CD4-positive, alpha-beta memory T cell (primary cell): ENCODE measurements around the gene AJAP1. TPM values are rescaled to one million over a fixed set of nuclear protein-coding genes. Genes with fewer than 3 reads are reported as not detected.

Source experiments
- CTCF ChIA-PET: fragments of 350-600 bp; sonication (Branson Sonifier 250); formaldehyde crosslinking; loops from one replicate; lab custom pipeline; 2021; ENCODE audit warnings: inconsistent platforms; ENCODE audit not compliant: partially characterized antibody; lab: Charles Lee
- POLR2A ChIA-PET: fragments of 350-600 bp; sonication (Branson Sonifier 250); formaldehyde crosslinking; loops from one replicate; lab custom pipeline; 2021; ENCODE audit not compliant: partially characterized antibody; lab: Charles Lee
- DNase-seq, 5 donors: peaks; one replicate each; pipeline versions ENCODE4 v3.0.0 to v3.0.0-alpha.2; 2020 to 2022; ENCODE audit warnings: mixed read lengths in 1 of 5
- H3K27ac ChIP-seq: one replicate; pipeline ENCODE4 v1.7.0; 2013; ENCODE audit warnings: low read depth, low read length
- H3K27me3 ChIP-seq: 2 replicates; pipeline ENCODE4 v1.7.0; 2013; ENCODE audit warnings: mild to moderate bottlenecking, low read length, moderate library complexity; ENCODE audit not compliant: insufficient read depth
- H3K36me3 ChIP-seq: 2 replicates; pipeline ENCODE4 v1.7.0; 2013; ENCODE audit warnings: mild to moderate bottlenecking, low read length, moderate library complexity; ENCODE audit not compliant: insufficient read depth
- H3K4me1 ChIP-seq: 2 replicates; pipeline ENCODE4 v1.7.0; 2013; ENCODE audit warnings: mild to moderate bottlenecking, low read length, moderate library complexity; ENCODE audit not compliant: insufficient read depth
- H3K4me3 ChIP-seq, 2 donors: one replicate each; pipeline ENCODE4 v1.7.0; 2013; ENCODE audit warnings: low read length in 2 of 2, mild to moderate bottlenecking in 1 of 2
- H3K9me3 ChIP-seq, 2 donors: one replicate each; pipeline ENCODE4 v1.7.0; 2013; ENCODE audit warnings: low read length in 2 of 2, control low read depth in 1 of 2; ENCODE audit not compliant: control insufficient read depth in 1 of 2
- H3K27ac Mint-ChIP-seq, 7 donors: one replicate each; pipeline ENCODE4 v1.8.0; 2020 to 2021; ENCODE audit warnings: mixed read lengths in 7 of 7, mild to moderate bottlenecking in 6 of 7, inconsistent platforms in 3 of 7, moderate library complexity in 3 of 7
- H3K27me3 Mint-ChIP-seq, 2 donors: one replicate each; pipeline ENCODE4 v1.8.0; 2020 to 2021; ENCODE audit warnings: mixed read lengths in 2 of 2
- H3K36me3 Mint-ChIP-seq, 2 donors: one replicate each; pipeline ENCODE4 v1.8.0; 2020 to 2021; ENCODE audit warnings: mixed read lengths in 2 of 2, inconsistent platforms in 1 of 2, mild to moderate bottlenecking in 1 of 2
- H3K4me1 Mint-ChIP-seq, 4 donors: one replicate each; pipeline ENCODE4 v1.8.0; 2020 to 2021; ENCODE audit warnings: mixed read lengths in 4 of 4, mild to moderate bottlenecking in 1 of 4
- H3K4me3 Mint-ChIP-seq, 8 donors: one replicate each; pipeline ENCODE4 v1.8.0; 2020 to 2021; ENCODE audit warnings: mixed read lengths in 8 of 8, mild to moderate bottlenecking in 7 of 8, moderate library complexity in 6 of 8, inconsistent platforms in 3 of 8
- H3K9me3 Mint-ChIP-seq, 8 donors: one replicate each; pipeline ENCODE4 v1.8.0; 2020 to 2021; ENCODE audit warnings: mixed read lengths in 8 of 8, mild to moderate bottlenecking in 5 of 8, inconsistent platforms in 3 of 8, moderate library complexity in 1 of 8
- intact Hi-C: fragments of 100-400 bp; cut with micrococcal nuclease; formaldehyde crosslinking; loops from one replicate; pipeline ENCODE4 v1.15.1; 2023
- polyA plus RNA-seq, 2 donors: library from polyadenylated mRNA; unstranded; fragments of 300-500 nt; fragmentation: Illumina TruSeq; gene quantifications; one replicate each; pipeline ENCODE4 v1.2.3, GENCODE V29; 2021
- total RNA-seq, 2 experiments: library from RNA; stranded (reverse); gene quantifications; one replicate each; pipeline ENCODE4 v1.2.3, GENCODE V29; 2021

AJAP1 gene
- total and polyA plus RNA-seq, 4 experiments from 2014 or later, result 0.09 TPM; not detected in 3

GRCh38 chr1:4638345-4638729 lies 16.1 kb upstream of the AJAP1 start:
- no peak overlapping the region for H3K4me3 Mint-ChIP-seq
- H3K4me1 Mint-ChIP-seq, result no peaks in the 10 kb centered on the region
- H3K4me3 ChIP-seq, result no peak overlapping the region
- no peaks in the 10 kb centered on the region for H3K27me3 ChIP-seq
- ChIA-PET POLR2A (no interaction called here), CTCF (no interaction called here)
- H3K4me1 ChIP-seq, result no peaks in the 10 kb centered on the region
- no peak overlapping the region for H3K27ac Mint-ChIP-seq
- DNase-seq, result no peak
- intact Hi-C loops, result no loop called here
- H3K27ac ChIP-seq, result no peak overlapping the region
- no peaks in the 10 kb centered on the region for H3K9me3 ChIP-seq
- peaks cover 9 to 13% of the 10 kb centered on the region in 2 donors for H3K27me3 Mint-ChIP-seq
- no peaks in the 10 kb centered on the region for H3K9me3 Mint-ChIP-seq
- no peaks in the 10 kb centered on the region for H3K36me3 ChIP-seq
- H3K36me3 Mint-ChIP-seq, result no peaks in the 10 kb centered on the region

DNA sequence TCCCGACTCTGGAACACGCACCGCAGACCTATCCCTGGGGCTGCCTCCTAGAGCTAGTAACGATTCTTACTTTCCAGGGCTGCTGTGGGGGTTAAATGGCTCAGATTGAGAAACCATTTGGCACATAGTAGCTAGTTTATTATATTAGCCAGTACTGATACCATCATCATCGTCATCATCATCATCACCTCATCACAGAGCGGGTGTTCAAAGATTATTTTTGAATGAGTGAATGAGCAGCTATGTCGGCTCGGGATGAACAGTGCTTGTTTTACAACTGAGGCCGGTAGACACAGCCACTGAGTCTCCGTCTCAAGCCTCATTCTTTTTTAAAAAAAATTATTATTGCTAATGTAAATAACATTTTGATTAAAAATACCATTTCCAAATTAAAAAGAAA lies 13.5 kb upstream of the AJAP1 start:
- no peaks in the 10 kb centered on the region for H3K27me3 ChIP-seq
- Mint-ChIP-seq H3K9me3 (no peaks in the 10 kb centered on the region), H3K4me1 (no peaks in the 10 kb centered on the region), H3K27ac (no peak overlapping the region), H3K36me3 (no peaks in the 10 kb centered on the region), H3K27me3 (peaks cover 10 to 13% of the 10 kb centered on the region in 2 donors), H3K4me3 (no peak overlapping the region)
- H3K27ac ChIP-seq, result no peak overlapping the region
- no peak for DNase-seq
- CTCF ChIA-PET, result no interaction called here
- POLR2A ChIA-PET, result no interaction called here
- no peaks in the 10 kb centered on the region for H3K36me3 ChIP-seq
- no peak overlapping the region for H3K4me3 ChIP-seq
- intact Hi-C loops, result no loop called here
- H3K9me3 ChIP-seq, result no peaks in the 10 kb centered on the region
- H3K4me1 ChIP-seq, result no peaks in the 10 kb centered on the region

- ChIA-PET CTCF (interaction anchor here (1.8 kb wide), 1 partner anchor 11 kb away, joined by 6 read pairs; no protein-coding TSS in a partner anchor), POLR2A (no interaction called here)
- peaks cover 1% of the 10 kb centered on the region for H3K4me1 ChIP-seq
- no peaks in the 10 kb centered on the region for H3K27me3 ChIP-seq
- H3K36me3 ChIP-seq, result no peaks in the 10 kb centered on the region
- no peak overlapping the region for H3K27ac ChIP-seq
- intact Hi-C loops, result no loop called here
- H3K36me3 Mint-ChIP-seq, result no peaks in the 10 kb centered on the region
- no peak overlapping the region for H3K4me3 Mint-ChIP-seq
- H3K27ac Mint-ChIP-seq, result no peak overlapping the region
- DNase-seq, result no peak
- H3K4me3 ChIP-seq, result no peak overlapping the region
- peaks cover 5 to 8% of the 10 kb centered on the region in 2 donors for H3K27me3 Mint-ChIP-seq
- H3K4me1 Mint-ChIP-seq, result no peaks in the 10 kb centered on the region
- no peaks in the 10 kb centered on the region for H3K9me3 Mint-ChIP-seq
- H3K9me3 ChIP-seq, result no peaks in the 10 kb centered on the region
Measured at GRCh38 chr1:4647391-4647790, 7.0 kb upstream of the AJAP1 start.

DNA sequence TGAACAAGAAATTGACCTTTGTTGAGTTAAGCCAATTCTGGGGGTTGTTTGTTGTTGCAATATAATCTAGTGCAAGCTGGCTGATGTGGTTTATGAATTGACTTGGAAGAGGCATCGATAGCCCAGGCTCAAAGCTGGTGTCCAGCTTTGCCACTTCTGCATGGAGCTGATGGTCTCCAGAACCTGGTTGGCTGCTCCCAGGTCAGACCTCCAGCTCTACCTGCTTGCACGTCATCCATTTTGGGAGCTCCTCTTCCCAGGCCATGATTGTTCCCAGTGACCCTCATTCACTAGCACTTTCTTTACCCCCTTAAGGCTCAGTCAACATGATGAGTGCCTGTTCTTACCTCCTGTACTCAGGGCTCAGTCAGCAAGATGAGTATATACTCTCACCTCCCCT lies 5.8 kb upstream of the AJAP1 start:
- H3K27ac ChIP-seq, result no peak overlapping the region
- no peaks in the 10 kb centered on the region for H3K4me1 Mint-ChIP-seq
- POLR2A ChIA-PET, result no interaction called here
- H3K36me3 ChIP-seq, result no peaks in the 10 kb centered on the region
- H3K4me3 Mint-ChIP-seq, result no peak overlapping the region
- peaks cover 4 to 9% of the 10 kb centered on the region in 2 donors for H3K27me3 Mint-ChIP-seq
- intact Hi-C loops, result no loop called here
- H3K36me3 Mint-ChIP-seq, result no peaks in the 10 kb centered on the region
- peaks cover 7% of the 10 kb centered on the region for H3K4me1 ChIP-seq
- H3K27me3 ChIP-seq, result peaks cover 6% of the 10 kb centered on the region
- no peaks in the 10 kb centered on the region for H3K9me3 ChIP-seq
- no peak for DNase-seq
- H3K27ac Mint-ChIP-seq, result no peak overlapping the region
- H3K9me3 Mint-ChIP-seq, result no peaks in the 10 kb centered on the region
- CTCF ChIA-PET, result interaction anchor here (1.1 to 1.8 kb wide), 3 partner anchors 10 to 21 kb away, joined by 3 to 6 read pairs (median 3); no protein-coding TSS in a partner anchor
- no peak overlapping the region for H3K4me3 ChIP-seq

GRCh38 chr1:4650481-4650880 lies 3.9 kb upstream of the AJAP1 start:
- H3K4me3 ChIP-seq, result no peak overlapping the region
- H3K4me3 Mint-ChIP-seq, result no peak overlapping the region
- H3K36me3 ChIP-seq, result no peaks in the 10 kb centered on the region
- H3K9me3 Mint-ChIP-seq, result no peaks in the 10 kb centered on the region
- H3K36me3 Mint-ChIP-seq, result no peaks in the 10 kb centered on the region
- ChIA-PET CTCF (interaction anchor here (0.6 to 1.6 kb wide), 5 partner anchors 9 to 1096 kb away, joined by 3 to 6 read pairs (median 4); no protein-coding TSS in a partner anchor), POLR2A (no interaction called here)
- no peak overlapping the region for H3K27ac Mint-ChIP-seq
- peaks cover 4 to 9% of the 10 kb centered on the region in 2 donors for H3K27me3 Mint-ChIP-seq
- no peaks in the 10 kb centered on the region for H3K4me1 Mint-ChIP-seq
- no peak overlapping the region for H3K27ac ChIP-seq
- no peak for DNase-seq
- H3K4me1 ChIP-seq, result peaks cover 7% of the 10 kb centered on the region
- peaks cover 6% of the 10 kb centered on the region for H3K27me3 ChIP-seq
- H3K9me3 ChIP-seq, result no peaks in the 10 kb centered on the region
- intact Hi-C loops, result no loop called here

GRCh38 chr1:4650981-4651380 lies 3.4 kb upstream of the AJAP1 start:
- no peak overlapping the region for H3K4me3 ChIP-seq
- no peaks in the 10 kb centered on the region for H3K36me3 ChIP-seq
- no peaks in the 10 kb centered on the region for H3K9me3 ChIP-seq
- intact Hi-C loops, result no loop called here
- no peak for DNase-seq
- H3K4me3 Mint-ChIP-seq, result peak overlapping the region in 1 of 8 donors; percentile 17
- H3K27ac Mint-ChIP-seq, result no peak overlapping the region
- ChIA-PET CTCF (interaction anchor here (0.6 to 1.6 kb wide), 5 partner anchors 8 to 1095 kb away, joined by 3 to 6 read pairs (median 4); no protein-coding TSS in a partner anchor), POLR2A (no interaction called here)
- no peaks in the 10 kb centered on the region for H3K36me3 Mint-ChIP-seq
- H3K9me3 Mint-ChIP-seq, result no peaks in the 10 kb centered on the region
- H3K4me1 ChIP-seq, result peaks cover 7% of the 10 kb centered on the region
- H3K27me3 Mint-ChIP-seq, result peaks cover 4 to 9% of the 10 kb centered on the region in 2 donors
- H3K27ac ChIP-seq, result no peak overlapping the region
- H3K27me3 ChIP-seq, result peaks cover 6% of the 10 kb centered on the region
- no peaks in the 10 kb centered on the region for H3K4me1 Mint-ChIP-seq

DNA sequence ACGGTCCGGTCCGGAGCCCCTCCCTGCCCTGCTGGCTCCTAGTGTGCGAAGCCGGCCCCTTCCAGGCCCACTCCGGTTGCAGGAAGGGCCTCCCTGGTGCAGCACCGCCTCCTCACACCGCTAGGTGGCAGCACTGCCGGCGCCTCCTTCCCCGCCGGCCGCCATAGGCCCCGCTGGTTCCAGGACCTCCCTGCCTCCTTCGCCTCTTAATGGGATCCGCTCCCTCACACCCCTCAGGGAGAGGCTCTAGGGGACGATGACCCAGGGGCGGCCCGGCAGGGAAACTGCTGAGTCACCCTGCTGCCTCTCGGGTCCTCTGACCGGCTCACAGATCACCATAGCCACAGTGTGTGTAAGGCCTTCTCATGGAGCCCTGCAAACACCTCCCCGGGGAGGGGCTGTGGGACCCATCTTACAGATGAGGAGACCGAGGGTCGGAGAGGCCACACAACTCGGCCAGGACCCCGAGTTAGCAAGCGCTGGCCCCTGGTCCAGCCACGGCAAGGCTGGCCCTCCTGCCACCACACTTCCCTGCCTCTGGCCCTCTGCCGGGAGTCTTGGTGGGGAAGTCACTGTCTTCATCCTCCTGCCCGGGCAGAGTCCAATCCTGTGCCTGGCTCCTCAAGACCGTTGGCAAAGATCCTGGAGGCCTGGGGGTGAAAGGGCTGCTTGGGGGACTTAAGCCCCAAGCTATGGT lies 1.6 kb upstream of the AJAP1 start:
- DNase-seq, result peak in 4 of 5 donors; percentile 34 to 45 (median 40)
- H3K36me3 ChIP-seq, result no peaks in the 10 kb centered on the region
- peaks cover 17 to 23% of the 10 kb centered on the region in 2 donors for H3K27me3 Mint-ChIP-seq
- peaks cover 6% of the 10 kb centered on the region for H3K27me3 ChIP-seq
- no peak overlapping the region for H3K27ac Mint-ChIP-seq
- no peaks in the 10 kb centered on the region for H3K9me3 ChIP-seq
- H3K4me1 Mint-ChIP-seq, result peaks cover 2 to 9% (median 5%) of the 10 kb centered on the region in 4 donors
- H3K4me3 Mint-ChIP-seq, result no peak overlapping the region
- POLR2A ChIA-PET, result no interaction called here
- no peak overlapping the region for H3K27ac ChIP-seq
- H3K4me3 ChIP-seq, result no peak overlapping the region
- no peaks in the 10 kb centered on the region for H3K9me3 Mint-ChIP-seq
- H3K36me3 Mint-ChIP-seq, result no peaks in the 10 kb centered on the region
- CTCF ChIA-PET, result no interaction called here
- intact Hi-C loops, result loop anchor here (2.0 kb wide), 1 partner anchor 1094 kb away; no protein-coding TSS in a partner anchor
- H3K4me1 ChIP-seq, result peaks cover 7% of the 10 kb centered on the region
